Activated naive CD8-positive, alpha-beta T cell treated with anti-CD3 and anti-CD28 coated beads, Interleukin-2, amount 10 ng/mL, durations not matched to agents 7 days and 5 days (primary cell): ENCODE results near the gene DMD. TPM values are rescaled to one million over a fixed set of nuclear protein-coding genes. Genes with fewer than 3 reads are reported as not detected.

Source experiments
- ATAC-seq: fragments of 150-1000 bp; cut with Tn5 transposase; one replicate; pipeline ENCODE4 v1.10.0; 2021; ENCODE audit warnings: low read depth, moderate library complexity
- POLR2A ChIA-PET: fragments of 350-600 bp; sonication (Branson Sonifier 250); formaldehyde crosslinking; loops from one replicate; lab custom pipeline; 2021; ENCODE audit warnings: antibody characterized with exemption; lab: Charles Lee
- DNase-seq: peaks from one replicate; pipeline ENCODE4 v3.0.0; 2021
- H3K27ac Mint-ChIP-seq: one replicate; pipeline ENCODE4 v1.8.0; 2022; ENCODE audit warnings: mild to moderate bottlenecking, mixed read lengths
- H3K27me3 Mint-ChIP-seq: one replicate; pipeline ENCODE4 v1.8.0; 2022; ENCODE audit warnings: mild to moderate bottlenecking, moderate library complexity, mixed read lengths
- H3K36me3 Mint-ChIP-seq: one replicate; pipeline ENCODE4 v1.8.0; 2021; ENCODE audit warnings: mild to moderate bottlenecking, mixed read lengths
- H3K4me1 Mint-ChIP-seq: one replicate; pipeline ENCODE4 v1.8.0; 2021; ENCODE audit warnings: mixed read lengths
- H3K4me3 Mint-ChIP-seq: one replicate; pipeline ENCODE4 v1.8.0; 2022; ENCODE audit warnings: mild to moderate bottlenecking, moderate library complexity, mixed read lengths
- H3K9me3 Mint-ChIP-seq: one replicate; pipeline ENCODE4 v1.8.0; 2021; ENCODE audit warnings: mixed read lengths
- total RNA-seq, 2 experiments: library from RNA; stranded (reverse); gene quantifications; one replicate each; pipeline ENCODE4 v1.2.3, GENCODE V29; 2021

Gene DMD
- total RNA-seq, 2 experiments from 2014 or later = 0.17 TPM; not detected in 1

- Mint-ChIP-seq H3K36me3 (no peaks in the 10 kb centered on the region), H3K9me3 (no peaks in the 10 kb centered on the region), H3K27ac (no peak overlapping the region), H3K27me3 (no peaks in the 10 kb centered on the region), H3K4me1 (no peaks in the 10 kb centered on the region), H3K4me3 (no peak overlapping the region)
- ATAC-seq (no peak), DNase-seq (no peak)
- POLR2A ChIA-PET = no interaction called here
Observed at GRCh38 chrX:31872007-31872406, 1339.3 kb downstream of the DMD start.

DNA sequence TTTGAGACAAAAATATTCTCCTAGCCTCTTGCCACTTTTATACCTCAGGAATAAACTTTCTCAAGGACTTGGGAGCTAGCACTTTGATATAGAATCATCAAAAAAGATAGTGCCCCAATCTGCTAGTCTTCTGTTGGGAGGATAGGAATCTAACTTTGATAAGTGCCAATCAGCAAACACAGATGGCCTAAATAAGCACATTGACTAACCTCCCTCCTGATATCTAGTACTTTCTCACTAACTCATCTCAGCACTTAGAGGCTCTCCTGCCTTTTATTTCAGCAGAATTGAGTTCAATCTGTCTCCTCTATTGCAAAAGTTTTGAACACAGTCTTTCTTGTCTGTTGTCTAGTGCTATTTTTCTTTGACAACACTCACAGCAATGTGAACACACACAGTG lies 1341.1 kb downstream of the DMD start:
- H3K4me1 Mint-ChIP-seq = no peaks in the 10 kb centered on the region
- no peak overlapping the region for H3K27ac Mint-ChIP-seq
- no peak overlapping the region for H3K4me3 Mint-ChIP-seq
- no peaks in the 10 kb centered on the region for H3K27me3 Mint-ChIP-seq
- H3K9me3 Mint-ChIP-seq = no peaks in the 10 kb centered on the region
- POLR2A ChIA-PET = no interaction called here
- no peak for ATAC-seq
- H3K36me3 Mint-ChIP-seq = no peaks in the 10 kb centered on the region
- no peak for DNase-seq

- H3K27ac Mint-ChIP-seq = no peak overlapping the region
- no peaks in the 10 kb centered on the region for H3K9me3 Mint-ChIP-seq
Observed at GRCh38 chrX:31860686-31861085, 1350.7 kb downstream of the DMD start.

DNA sequence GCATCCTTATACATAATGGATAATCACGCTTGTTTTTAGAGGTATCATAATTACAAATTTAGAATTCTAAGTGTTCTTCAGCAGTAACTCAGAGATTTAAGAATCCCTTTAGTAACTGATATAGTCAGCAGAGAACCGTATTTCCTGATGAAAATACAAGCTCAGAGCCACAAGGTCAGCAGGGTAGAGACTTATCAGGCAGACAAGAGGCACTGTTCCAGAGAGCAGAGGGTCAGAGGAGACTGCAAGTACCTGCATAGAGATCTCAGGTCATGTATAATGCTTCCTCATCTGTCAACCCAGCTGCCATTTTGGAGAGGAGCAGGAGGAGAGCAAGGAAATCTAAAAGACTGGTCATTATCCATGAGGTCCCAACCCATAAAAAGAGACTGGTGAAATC lies 1352.4 kb downstream of the DMD start:
- no peaks in the 10 kb centered on the region for H3K4me1 Mint-ChIP-seq
- no peaks in the 10 kb centered on the region for H3K9me3 Mint-ChIP-seq
- ATAC-seq = no peak
- H3K36me3 Mint-ChIP-seq = no peaks in the 10 kb centered on the region
- H3K4me3 Mint-ChIP-seq = no peak overlapping the region
- POLR2A ChIA-PET = no interaction called here
- no peaks in the 10 kb centered on the region for H3K27me3 Mint-ChIP-seq
- no peak overlapping the region for H3K27ac Mint-ChIP-seq
- DNase-seq = no peak

More at GRCh38 chrX:31860686-31861085, 1350.7 kb downstream of the DMD start:
- POLR2A ChIA-PET = no interaction called here
- H3K4me1 Mint-ChIP-seq = no peaks in the 10 kb centered on the region
- no peak for DNase-seq
- no peak for ATAC-seq
- no peaks in the 10 kb centered on the region for H3K27me3 Mint-ChIP-seq
- H3K4me3 Mint-ChIP-seq = no peak overlapping the region
- no peaks in the 10 kb centered on the region for H3K36me3 Mint-ChIP-seq

DNA sequence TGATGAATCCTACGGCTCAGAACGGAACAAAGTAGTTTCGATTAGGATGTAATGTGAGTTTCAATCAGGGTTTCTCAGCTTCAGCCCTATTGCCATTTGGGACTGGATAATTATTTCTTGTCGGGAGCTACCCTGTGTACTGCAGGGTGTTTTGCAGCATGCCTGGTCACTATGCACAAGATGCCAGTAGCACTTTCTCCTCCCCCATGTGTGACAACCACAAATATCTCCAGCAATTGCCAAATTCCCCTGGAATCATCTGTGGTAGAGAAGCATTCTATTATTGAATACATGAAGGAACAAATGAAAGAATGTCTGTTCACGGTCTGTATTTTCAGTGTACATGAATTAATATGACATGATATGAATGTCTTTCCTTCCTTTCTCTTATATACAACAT lies 1356.6 kb downstream of the DMD start:
- ATAC-seq (no peak), DNase-seq (no peak)
- Mint-ChIP-seq H3K4me1 (no peaks in the 10 kb centered on the region), H3K27ac (no peak overlapping the region), H3K36me3 (no peaks in the 10 kb centered on the region), H3K27me3 (no peaks in the 10 kb centered on the region), H3K4me3 (no peak overlapping the region), H3K9me3 (no peaks in the 10 kb centered on the region)
- POLR2A ChIA-PET = no interaction called here

DNA sequence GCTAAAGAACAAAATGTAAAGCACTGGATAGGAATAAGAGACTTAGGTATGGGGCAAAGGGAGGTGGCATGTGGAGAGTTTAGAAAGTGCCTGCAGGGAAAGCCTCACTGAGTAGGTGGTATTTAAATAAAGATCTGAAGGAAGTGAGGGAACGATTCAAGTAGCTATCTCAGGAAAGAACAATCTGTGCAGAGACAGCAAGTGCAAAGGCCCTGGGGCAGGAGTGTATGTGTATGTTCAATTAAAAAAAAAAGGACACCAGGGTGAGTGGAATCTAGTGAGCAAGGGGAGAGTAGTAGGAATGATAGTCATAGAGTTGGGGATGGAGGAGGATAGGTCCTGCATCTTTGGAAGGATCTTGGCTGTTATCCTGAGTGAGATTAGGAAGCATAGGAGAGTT lies 1359.6 kb downstream of the DMD start:
- no peaks in the 10 kb centered on the region for H3K9me3 Mint-ChIP-seq
- no peaks in the 10 kb centered on the region for H3K27me3 Mint-ChIP-seq
- POLR2A ChIA-PET = no interaction called here
- H3K27ac Mint-ChIP-seq = no peak overlapping the region
- DNase-seq (no peak), ATAC-seq (no peak)
- H3K4me3 Mint-ChIP-seq = no peak overlapping the region
- H3K4me1 Mint-ChIP-seq = no peaks in the 10 kb centered on the region
- H3K36me3 Mint-ChIP-seq = no peaks in the 10 kb centered on the region

DNA sequence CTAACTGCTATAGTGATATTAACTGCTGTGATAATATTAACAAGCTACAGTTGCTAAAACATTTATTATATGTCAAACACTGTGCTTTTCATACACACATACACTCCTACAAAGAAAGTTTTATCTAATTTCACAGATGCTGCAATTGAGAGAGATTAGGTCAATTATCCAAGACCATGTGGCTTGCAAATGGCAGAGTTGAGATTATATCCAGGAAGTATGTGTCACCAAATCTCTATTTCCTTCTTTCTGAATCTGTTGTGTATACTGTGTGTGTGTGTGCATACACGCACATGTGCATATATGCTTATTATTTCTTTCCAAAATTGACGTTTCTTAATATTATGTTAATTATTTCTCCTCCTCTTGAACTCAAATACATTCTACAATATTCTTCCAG lies 1363.6 kb downstream of the DMD start:
- Mint-ChIP-seq H3K9me3 (peaks cover 2% of the 10 kb centered on the region), H3K4me3 (no peak overlapping the region), H3K4me1 (no peaks in the 10 kb centered on the region), H3K36me3 (no peaks in the 10 kb centered on the region), H3K27ac (no peak overlapping the region), H3K27me3 (no peaks in the 10 kb centered on the region)
- ATAC-seq (no peak), DNase-seq (no peak)
- POLR2A ChIA-PET = no interaction called here

DNA sequence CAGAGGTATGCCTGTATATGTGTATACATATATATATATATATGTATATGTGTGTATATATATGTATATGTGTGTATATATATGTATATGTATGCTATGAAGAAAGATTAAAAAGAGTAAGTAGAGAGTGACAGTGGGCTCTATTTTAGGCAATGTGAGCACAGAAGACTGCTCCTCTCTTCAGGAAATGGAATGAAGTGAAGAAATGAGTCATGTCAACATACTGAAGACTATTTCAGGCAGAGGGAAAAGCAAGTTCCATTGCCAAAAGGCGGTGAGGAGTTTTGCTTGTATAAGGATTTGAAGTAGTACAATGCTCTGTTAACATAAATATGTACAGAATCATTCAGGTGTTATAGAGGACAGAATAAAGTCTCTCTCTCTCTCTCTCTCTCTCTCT lies 1366.3 kb downstream of the DMD start:
- Mint-ChIP-seq H3K9me3 (peaks cover 2% of the 10 kb centered on the region), H3K36me3 (no peaks in the 10 kb centered on the region), H3K4me1 (no peaks in the 10 kb centered on the region), H3K27ac (no peak overlapping the region), H3K4me3 (no peak overlapping the region), H3K27me3 (no peaks in the 10 kb centered on the region)
- no peak for ATAC-seq
- no peak for DNase-seq
- POLR2A ChIA-PET = no interaction called here

DNA sequence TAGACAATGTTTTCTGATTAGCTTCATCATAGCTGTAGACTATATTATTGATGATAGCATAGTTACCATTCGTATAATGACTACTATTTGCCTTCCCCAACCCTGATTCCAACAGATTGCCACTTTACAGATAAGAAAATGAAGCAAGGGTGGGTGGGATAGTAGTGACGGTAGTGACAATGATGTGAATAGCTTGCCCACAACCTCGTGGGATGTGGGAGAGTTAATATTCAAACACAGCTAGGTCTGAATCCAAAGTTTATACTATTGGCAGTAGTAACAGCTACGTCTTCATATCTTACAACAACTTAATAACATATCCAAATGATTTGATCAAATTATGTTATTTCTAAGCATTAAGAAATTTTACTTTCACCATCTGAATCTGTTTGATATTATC lies 1372.7 kb downstream of the DMD start:
- Mint-ChIP-seq H3K4me3 (no peak overlapping the region), H3K27ac (no peak overlapping the region), H3K36me3 (no peaks in the 10 kb centered on the region), H3K9me3 (no peaks in the 10 kb centered on the region), H3K27me3 (no peaks in the 10 kb centered on the region), H3K4me1 (no peaks in the 10 kb centered on the region)
- DNase-seq (no peak), ATAC-seq (no peak)
- POLR2A ChIA-PET = no interaction called here

DNA sequence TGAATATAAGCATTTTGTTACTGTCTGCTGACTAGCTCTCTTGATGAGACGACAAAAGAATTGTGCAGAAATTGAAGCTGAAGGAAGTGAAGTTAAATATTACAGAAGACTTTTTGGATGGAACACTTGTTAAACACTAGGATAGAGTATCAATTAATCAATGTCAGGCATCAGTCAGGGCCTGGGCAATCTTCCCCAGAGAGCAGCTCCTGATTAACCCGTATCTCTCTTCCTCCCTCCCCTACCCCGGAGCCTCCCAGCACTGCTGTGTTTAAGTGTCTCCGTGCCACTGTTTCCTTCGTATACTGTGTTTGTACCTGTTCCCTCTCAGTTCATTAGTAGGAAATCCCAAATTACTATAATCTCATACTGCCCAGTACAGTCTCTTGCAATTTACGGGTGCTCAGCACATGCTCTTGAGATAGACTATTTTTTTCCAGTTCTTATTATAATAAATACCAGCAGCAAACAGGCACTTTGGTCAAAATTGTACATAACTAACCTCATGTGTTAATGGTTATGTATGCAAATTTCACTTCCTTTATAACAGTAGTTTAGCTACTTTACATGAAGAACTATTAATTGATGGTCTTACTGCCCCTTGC lies 1373.8 kb downstream of the DMD start:
- Mint-ChIP-seq H3K4me1 (no peaks in the 10 kb centered on the region), H3K27me3 (no peaks in the 10 kb centered on the region), H3K27ac (no peak overlapping the region), H3K36me3 (no peaks in the 10 kb centered on the region), H3K4me3 (no peak overlapping the region), H3K9me3 (no peaks in the 10 kb centered on the region)
- ATAC-seq (no peak), DNase-seq (no peak)
- POLR2A ChIA-PET = no interaction called here

GRCh38 chrX:31836479-31836878 lies 1374.9 kb downstream of the DMD start:
- POLR2A ChIA-PET = no interaction called here
- no peaks in the 10 kb centered on the region for H3K36me3 Mint-ChIP-seq
- no peak overlapping the region for H3K27ac Mint-ChIP-seq
- ATAC-seq = no peak
- H3K27me3 Mint-ChIP-seq = no peaks in the 10 kb centered on the region
- no peaks in the 10 kb centered on the region for H3K4me1 Mint-ChIP-seq
- H3K9me3 Mint-ChIP-seq = no peaks in the 10 kb centered on the region
- no peak for DNase-seq
- H3K4me3 Mint-ChIP-seq = no peak overlapping the region

DNA sequence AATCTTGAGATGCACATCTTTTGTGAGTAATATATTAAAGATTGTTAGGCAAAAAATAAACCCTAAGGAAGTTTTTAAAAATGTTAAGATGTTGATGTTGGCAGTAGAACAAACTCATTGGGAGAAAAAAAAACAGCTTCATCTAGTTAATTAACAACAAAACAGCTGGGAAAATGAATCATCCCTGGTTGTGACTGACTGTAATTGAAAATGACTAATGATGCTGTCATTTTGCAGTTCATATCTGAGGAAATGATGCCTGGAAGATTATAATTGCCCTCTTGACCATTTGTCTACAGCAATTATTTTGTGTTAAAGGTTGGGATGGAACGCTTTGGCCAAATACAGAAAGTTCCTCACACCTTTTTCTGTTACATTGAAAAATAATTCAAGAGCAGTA lies 1379.1 kb downstream of the DMD start:
- POLR2A ChIA-PET = no interaction called here
- Mint-ChIP-seq H3K4me3 (no peak overlapping the region), H3K4me1 (no peaks in the 10 kb centered on the region), H3K9me3 (no peaks in the 10 kb centered on the region), H3K36me3 (no peaks in the 10 kb centered on the region), H3K27me3 (no peaks in the 10 kb centered on the region), H3K27ac (no peak overlapping the region)
- ATAC-seq = no peak
- DNase-seq = no peak

- Mint-ChIP-seq H3K27me3 (no peaks in the 10 kb centered on the region), H3K9me3 (no peaks in the 10 kb centered on the region)
- POLR2A ChIA-PET = no interaction called here
Observed at GRCh38 chrX:31820430-31821210, 1390.7 kb downstream of the DMD start.

GRCh38 chrX:31819455-31819854 lies 1391.9 kb downstream of the DMD start:
- POLR2A ChIA-PET = no interaction called here
- H3K9me3 Mint-ChIP-seq = no peaks in the 10 kb centered on the region
- no peak for DNase-seq
- H3K36me3 Mint-ChIP-seq = no peaks in the 10 kb centered on the region
- no peak for ATAC-seq
- no peak overlapping the region for H3K27ac Mint-ChIP-seq
- no peaks in the 10 kb centered on the region for H3K27me3 Mint-ChIP-seq
- H3K4me1 Mint-ChIP-seq = no peaks in the 10 kb centered on the region
- no peak overlapping the region for H3K4me3 Mint-ChIP-seq

More at GRCh38 chrX:31820430-31821210, 1390.7 kb downstream of the DMD start:
- ATAC-seq (no peak), DNase-seq (no peak)
- Mint-ChIP-seq H3K36me3 (no peaks in the 10 kb centered on the region), H3K27ac (no peak overlapping the region), H3K4me3 (no peak overlapping the region), H3K4me1 (no peaks in the 10 kb centered on the region)
